Esophagus squamous epithelium (tissue), 5 donors: ENCODE measurements around the gene ELAVL2. TPM values are rescaled to one million over a fixed set of nuclear protein-coding genes. Genes with fewer than 3 reads are reported as not detected.

Source experiments
- DNase-seq: peaks from one replicate; lab custom pipeline; 2025; lab: John Stamatoyannopoulos, UW
- H3K27ac ChIP-seq, 4 donors: fragments of 200-600 bp; sonication (generic); one replicate each; pipeline ENCODE4 v1.5.1; 2016 to 2019; ENCODE audit warnings: mild to moderate bottlenecking in 1 of 4
- H3K27me3 ChIP-seq, 4 donors: fragments of 200-600 bp; sonication (generic); 1 replicate in 3 of 4; 2 replicates in 1 of 4; pipeline versions ENCODE4 v1.5.1 to v1.6.0; 2017 to 2021; ENCODE audit warnings: antibody characterized with exemption in 1 of 4
- H3K36me3 ChIP-seq, 3 donors: fragments of 200-600 bp; sonication (generic); one replicate each; pipeline ENCODE4 v1.5.1; 2016 to 2019
- H3K4me1 ChIP-seq, 3 donors: fragments of 200-600 bp; sonication (generic); one replicate each; pipeline ENCODE4 v1.5.1; 2017 to 2019
- H3K4me3 ChIP-seq, 4 donors: fragments of 200-600 bp; sonication (generic); 1 replicate in 3 of 4; 2 replicates in 1 of 4; pipeline ENCODE4 v1.5.1; 2016 to 2019; ENCODE audit warnings: mild to moderate bottlenecking in 2 of 4, moderate library complexity in 1 of 4
- H3K9me3 ChIP-seq, 3 donors: fragments of 200-600 bp; sonication (generic); one replicate each; pipeline ENCODE4 v1.5.1; 2016 to 2019
- POLR2A ChIP-seq, 4 donors: fragments of 450-650 bp; IDR thresholded peaks; one replicate each; pipeline ENCODE4 v1.6.1; 2017; ENCODE audit warnings: antibody characterized with exemption in 4 of 4, mild to moderate bottlenecking in 4 of 4, moderate library complexity in 3 of 4
- WGBS, 2 donors: methylation state at CpG; one replicate each; pipeline ENCODE4 v1.1.5; 2018; 5-methylcytosine and 5-hydroxymethylcytosine counted together
- intact Hi-C: fragments of 100-400 bp; cut with DNase I; formaldehyde crosslinking; loops from one replicate; pipeline ENCODE4 v1.15.0; 2022
- total RNA-seq, 4 donors: library from RNA; depleted of rRNA; stranded (reverse); fragments of >200 nt; gene quantifications; one replicate each; pipeline ENCODE4 v1.1.0, GENCODE V29; 2016
- TF ChIP-seq, protein P1 (sequence below), 6 experiments: fragments of 450-650 bp in 4 of 6; fragments of 200-600 bp in 2 of 6; sonication (generic) in 2 of 6; IDR thresholded peaks; one replicate each; pipeline ENCODE4 v1.5.1; 2016 to 2019; ENCODE audit warnings: antibody characterized with exemption in 6 of 6, mild to moderate bottlenecking in 4 of 6, moderate library complexity in 4 of 6
- donor health status: DM: yes; HTN: yes; CAD: no.

ELAVL2 gene
- total RNA-seq, 4 donors from 2014 or later: 0.29 to 0.97 (median 0.95) TPM; not detected in 1

DNA sequence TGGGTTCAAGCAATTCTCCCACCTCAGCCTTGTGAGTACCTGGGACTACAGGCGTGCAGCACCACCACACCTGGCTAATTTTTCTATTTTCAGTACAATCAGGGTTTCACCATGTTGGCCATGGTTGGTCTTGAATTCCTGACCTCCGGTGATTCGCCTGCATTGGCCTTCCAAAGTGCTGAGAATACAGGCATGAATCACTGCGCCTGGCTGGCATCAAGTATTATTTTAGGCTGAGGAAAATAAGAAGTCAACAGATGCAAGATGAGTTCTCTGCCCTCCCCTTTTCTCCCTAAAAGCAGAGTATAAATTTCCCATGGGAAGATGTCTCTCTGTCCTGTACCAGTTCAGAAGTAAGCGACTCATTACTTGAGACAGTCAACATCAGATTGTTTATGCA, 71.5 kb downstream of the ELAVL2 start:
- Histone ChIP-seq H3K27ac (no peak overlapping the region), H3K36me3 (no peaks in the 10 kb centered on the region), H3K4me1 (no peaks in the 10 kb centered on the region), H3K9me3 (no peaks in the 10 kb centered on the region), H3K4me3 (no peak overlapping the region), H3K27me3 (no peaks in the 10 kb centered on the region)
- intact Hi-C loops: no loop called here
- TF ChIP-seq, protein P1, sequence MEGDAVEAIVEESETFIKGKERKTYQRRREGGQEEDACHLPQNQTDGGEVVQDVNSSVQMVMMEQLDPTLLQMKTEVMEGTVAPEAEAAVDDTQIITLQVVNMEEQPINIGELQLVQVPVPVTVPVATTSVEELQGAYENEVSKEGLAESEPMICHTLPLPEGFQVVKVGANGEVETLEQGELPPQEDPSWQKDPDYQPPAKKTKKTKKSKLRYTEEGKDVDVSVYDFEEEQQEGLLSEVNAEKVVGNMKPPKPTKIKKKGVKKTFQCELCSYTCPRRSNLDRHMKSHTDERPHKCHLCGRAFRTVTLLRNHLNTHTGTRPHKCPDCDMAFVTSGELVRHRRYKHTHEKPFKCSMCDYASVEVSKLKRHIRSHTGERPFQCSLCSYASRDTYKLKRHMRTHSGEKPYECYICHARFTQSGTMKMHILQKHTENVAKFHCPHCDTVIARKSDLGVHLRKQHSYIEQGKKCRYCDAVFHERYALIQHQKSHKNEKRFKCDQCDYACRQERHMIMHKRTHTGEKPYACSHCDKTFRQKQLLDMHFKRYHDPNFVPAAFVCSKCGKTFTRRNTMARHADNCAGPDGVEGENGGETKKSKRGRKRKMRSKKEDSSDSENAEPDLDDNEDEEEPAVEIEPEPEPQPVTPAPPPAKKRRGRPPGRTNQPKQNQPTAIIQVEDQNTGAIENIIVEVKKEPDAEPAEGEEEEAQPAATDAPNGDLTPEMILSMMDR (IDR thresholded peaks at IDR 0.05): no peak
- 87 to 93% methylated on average over 2 to 5 of the region's 5 CpGs for WGBS, 2 donors
- no peak for DNase-seq

DNA sequence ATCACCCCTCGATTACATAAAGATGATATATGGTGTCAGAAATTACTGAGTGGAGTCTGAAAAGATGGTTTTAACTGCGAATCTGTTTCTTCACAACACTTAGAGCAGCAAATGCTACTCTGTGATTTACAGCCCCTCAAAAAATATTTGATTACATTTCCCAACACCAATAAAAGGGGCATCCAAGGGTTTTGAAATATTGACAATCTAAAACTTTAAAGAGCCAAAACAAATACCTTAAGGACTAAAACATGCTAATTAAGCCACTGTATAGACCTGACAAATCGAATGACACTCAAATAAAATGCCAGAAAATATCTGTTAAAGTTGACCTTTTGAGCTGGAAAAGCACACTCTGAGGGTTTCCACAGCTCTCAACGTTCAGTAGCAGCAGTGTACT, 73.2 kb downstream of the ELAVL2 start:
- Histone ChIP-seq H3K4me1 (no peaks in the 10 kb centered on the region), H3K27me3 (no peaks in the 10 kb centered on the region), H3K27ac (no peak overlapping the region), H3K9me3 (no peaks in the 10 kb centered on the region), H3K36me3 (no peaks in the 10 kb centered on the region), H3K4me3 (no peak overlapping the region)
- WGBS, 2 donors: 60 to 67% methylated on average over 4 of the region's 4 CpGs
- DNase-seq: no peak
- intact Hi-C loops: no loop called here
- TF ChIP-seq, protein P1 (IDR thresholded peaks at IDR 0.05): no peak
- no peak for TF ChIP-seq POLR2A (IDR thresholded peaks at IDR 0.05)

- no peak overlapping the region for H3K4me3 ChIP-seq
- H3K27me3 ChIP-seq: no peaks in the 10 kb centered on the region
- 85 to 92% methylated on average over 4 of the region's 4 CpGs for WGBS, 2 donors
- H3K27ac ChIP-seq: no peak overlapping the region
- no peaks in the 10 kb centered on the region for H3K9me3 ChIP-seq
- no peak for TF ChIP-seq POLR2A (IDR thresholded peaks at IDR 0.05)
- TF ChIP-seq, protein P1 (IDR thresholded peaks at IDR 0.05): no peak
- no peak for DNase-seq
- no peaks in the 10 kb centered on the region for H3K36me3 ChIP-seq
- no peaks in the 10 kb centered on the region for H3K4me1 ChIP-seq
- intact Hi-C loops: no loop called here
Observed at GRCh38 chr9:23751633-23752032, 74.4 kb downstream of the ELAVL2 start.

DNA sequence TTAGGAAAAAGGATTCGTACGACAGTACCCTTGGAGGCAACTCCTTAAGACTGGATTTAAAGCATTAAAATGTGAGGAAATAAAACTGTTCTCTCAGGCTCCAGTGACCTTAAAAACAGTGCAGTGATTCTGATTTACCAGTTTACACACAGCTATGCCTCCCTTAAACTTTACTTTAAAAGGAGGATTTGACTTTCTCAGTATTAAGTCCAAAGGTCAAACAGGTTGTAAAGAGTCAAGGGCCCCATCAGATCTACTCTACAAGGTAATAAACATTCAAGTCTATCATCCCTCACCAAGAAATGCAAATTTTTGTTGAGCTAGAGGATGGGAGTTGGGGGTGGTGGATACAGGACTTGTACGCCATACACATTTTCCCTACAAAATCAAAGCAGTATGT, 75.2 kb downstream of the ELAVL2 start:
- 81 to 97% methylated on average over 2 to 3 of the region's 3 CpGs for WGBS, 2 donors
- TF ChIP-seq POLR2A (IDR thresholded peaks at IDR 0.05): no peak
- TF ChIP-seq, protein P1 (IDR thresholded peaks at IDR 0.05): no peak
- intact Hi-C loops: no loop called here

DNA sequence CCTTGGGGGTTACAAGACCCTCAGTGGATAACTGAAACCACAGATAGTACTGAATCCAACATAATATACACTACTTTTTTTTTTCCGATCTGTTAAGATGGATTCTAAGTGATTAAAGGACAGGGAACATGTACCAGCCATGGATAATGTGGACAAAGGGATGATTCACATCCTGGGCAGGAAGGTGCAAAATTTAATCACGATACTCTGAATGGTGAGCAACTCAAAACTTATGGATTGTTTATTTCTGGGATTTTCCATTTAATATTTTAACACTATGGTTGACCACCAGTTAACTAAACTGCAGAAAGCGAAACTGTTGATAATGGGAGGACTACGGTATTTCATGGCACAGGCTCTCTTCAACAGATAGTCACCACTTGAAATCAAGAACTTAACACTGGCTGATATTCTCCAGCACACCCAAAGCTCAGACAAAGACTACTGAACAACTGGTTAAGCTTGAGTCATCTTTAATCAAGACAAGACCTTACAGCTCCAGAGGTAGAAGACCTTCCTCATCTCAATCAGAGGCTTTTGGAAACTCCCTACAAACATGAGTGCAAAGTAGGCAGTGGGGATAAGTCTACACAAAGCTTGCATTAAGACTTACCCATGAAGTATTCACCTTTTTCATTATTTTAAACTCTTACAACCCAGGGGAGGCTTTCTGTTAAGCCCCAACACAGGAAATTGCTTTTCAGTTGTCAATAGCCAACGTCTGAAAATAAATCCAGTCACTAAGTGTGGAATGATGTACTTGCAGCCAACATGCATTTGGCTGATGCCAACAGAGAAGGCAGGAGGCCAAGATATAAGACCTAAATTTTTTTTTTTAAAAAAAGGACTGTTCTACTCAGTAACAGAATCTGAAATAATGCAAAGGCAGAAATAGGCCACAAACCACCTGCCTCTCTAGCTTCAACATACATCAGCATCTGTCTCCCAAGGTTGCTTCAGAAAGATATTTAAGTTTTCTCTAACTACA, 78.7 kb downstream of the ELAVL2 start:
- WGBS, 2 donors: 37 to 42% methylated on average over 5 of the region's 5 CpGs
- H3K27me3 ChIP-seq: no peaks in the 10 kb centered on the region
- DNase-seq: no peak
- no peaks in the 10 kb centered on the region for H3K4me1 ChIP-seq
- TF ChIP-seq, protein P1 (IDR thresholded peaks at IDR 0.05): no peak
- TF ChIP-seq POLR2A (IDR thresholded peaks at IDR 0.05): no peak
- no peaks in the 10 kb centered on the region for H3K36me3 ChIP-seq
- H3K4me3 ChIP-seq: no peak overlapping the region
- H3K9me3 ChIP-seq: no peaks in the 10 kb centered on the region
- H3K27ac ChIP-seq: no peak overlapping the region
- intact Hi-C loops: no loop called here

More for the DNA sequence above, 75.2 kb downstream of the ELAVL2 start:
- H3K4me3 ChIP-seq: no peak overlapping the region
- no peak overlapping the region for H3K27ac ChIP-seq
- H3K9me3 ChIP-seq: no peaks in the 10 kb centered on the region
- no peak for DNase-seq
- H3K4me1 ChIP-seq: no peaks in the 10 kb centered on the region
- H3K36me3 ChIP-seq: no peaks in the 10 kb centered on the region
- no peaks in the 10 kb centered on the region for H3K27me3 ChIP-seq
